Activated T-cell treated with anti-CD3 and anti-CD28 coated beads for 24 hours (primary cell): ENCODE data around the gene PIGB.
"Not testable (repeated sequence)": the region's sequence is repeated elsewhere in the genome, so short reads cannot be mapped to it uniquely, and the experiment has no call there.

ENCODE experiments used
- DNase-seq: peaks from one replicate; pipeline ENCODE4 v3.0.0-alpha.2; 2020; ENCODE audit warnings: low read depth

The PIGB gene

DNA sequence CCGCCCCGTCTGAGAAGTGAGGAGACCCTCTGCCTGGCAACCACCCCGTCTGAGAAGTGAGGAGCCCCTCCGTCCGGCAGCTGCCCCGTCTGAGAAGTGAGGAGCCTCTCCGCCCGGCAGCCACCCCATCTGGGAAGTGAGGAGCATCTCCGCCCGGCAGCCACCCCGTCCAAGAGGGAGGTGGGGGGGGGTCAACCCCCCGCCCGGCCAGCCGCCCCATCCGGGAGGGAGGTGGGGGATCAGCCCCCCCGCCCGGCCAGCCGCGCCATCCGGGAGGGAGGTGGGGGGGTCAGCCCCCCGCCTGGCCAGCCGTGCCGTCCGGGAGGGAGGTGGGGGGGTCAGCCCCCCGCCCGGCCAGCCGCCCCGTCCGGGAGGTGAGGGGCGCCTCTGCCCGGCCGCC, 16.2 kb upstream of the PIGB start:
- not testable (repeated sequence) for DNase-seq

- DNase-seq, result no peak
Measured at GRCh38 chr15:55319537-55320237, 665 bp downstream of the PIGB start.

- no peak for DNase-seq
Measured at GRCh38 chr15:55320238-55320550, 1.2 kb downstream of the PIGB start.

DNA sequence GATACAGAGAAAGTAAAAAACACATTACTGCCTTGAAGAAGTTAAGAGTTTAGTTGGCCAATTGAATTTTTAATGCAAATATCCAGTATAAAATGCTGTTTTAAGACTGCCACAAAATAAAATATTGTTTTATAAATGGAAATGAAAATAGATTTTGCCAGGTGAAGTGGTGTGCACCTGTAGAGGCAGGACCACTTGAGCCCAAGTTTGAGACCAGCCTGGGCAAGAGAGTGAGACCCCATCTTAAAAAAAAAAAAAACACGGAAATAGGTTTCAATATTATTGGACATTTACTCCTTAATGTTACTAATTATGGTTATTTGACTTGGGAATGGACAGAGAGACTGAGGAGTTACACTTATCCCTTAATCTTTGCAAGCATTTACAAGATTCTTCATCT, 1.9 kb downstream of the PIGB start:
- no peak for DNase-seq

DNA sequence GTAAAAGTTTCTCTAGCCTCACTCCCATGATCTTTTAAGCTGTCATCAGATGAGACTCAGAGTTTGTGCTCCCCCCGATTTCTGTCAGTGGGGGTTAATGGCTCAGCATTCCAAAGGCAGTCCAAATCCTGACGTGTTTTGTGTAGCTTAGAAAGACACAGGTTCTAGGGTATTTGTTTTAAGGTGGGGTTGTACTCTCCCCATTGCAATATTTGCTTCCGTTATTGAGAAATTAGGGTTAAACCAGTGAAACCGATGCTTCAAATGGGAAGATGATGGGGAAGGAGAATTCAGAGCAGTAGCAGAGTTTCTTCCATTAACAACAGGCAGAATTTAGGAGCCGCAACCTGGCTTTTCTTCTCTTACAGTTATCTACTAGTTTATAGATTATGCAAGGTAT, 3.4 kb downstream of the PIGB start:
- no peak for DNase-seq

- no peak for DNase-seq
Measured at GRCh38 chr15:55327387-55327786, 8.4 kb downstream of the PIGB start.

DNA sequence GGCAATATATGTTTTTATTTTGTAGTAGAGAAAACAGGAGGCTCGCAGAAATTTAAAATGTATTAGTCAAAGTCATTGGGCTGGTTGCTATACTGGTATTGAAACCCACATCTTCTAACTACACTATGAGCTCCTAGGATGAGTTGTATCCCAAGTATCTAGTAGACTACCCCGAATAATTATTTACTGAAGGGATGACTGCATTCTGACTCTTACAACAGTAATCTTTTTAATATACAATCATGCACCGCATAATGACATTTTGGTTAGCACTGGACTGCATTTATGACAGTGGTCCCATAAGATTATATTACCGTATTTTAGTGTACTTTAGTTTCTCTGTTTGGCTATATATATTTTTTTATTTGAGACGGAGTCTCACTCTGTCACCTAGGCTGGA, 15.3 kb downstream of the PIGB start:
- no peak for DNase-seq

- DNase-seq, result no peak
Measured at GRCh38 chr15:55334997-55335396, 16.0 kb downstream of the PIGB start.

- no peak for DNase-seq
Measured at GRCh38 chr15:55337160-55337559, 18.1 kb downstream of the PIGB start.

- DNase-seq, result no peak
Measured at GRCh38 chr15:55343168-55343567, 24.1 kb downstream of the PIGB start.

DNA sequence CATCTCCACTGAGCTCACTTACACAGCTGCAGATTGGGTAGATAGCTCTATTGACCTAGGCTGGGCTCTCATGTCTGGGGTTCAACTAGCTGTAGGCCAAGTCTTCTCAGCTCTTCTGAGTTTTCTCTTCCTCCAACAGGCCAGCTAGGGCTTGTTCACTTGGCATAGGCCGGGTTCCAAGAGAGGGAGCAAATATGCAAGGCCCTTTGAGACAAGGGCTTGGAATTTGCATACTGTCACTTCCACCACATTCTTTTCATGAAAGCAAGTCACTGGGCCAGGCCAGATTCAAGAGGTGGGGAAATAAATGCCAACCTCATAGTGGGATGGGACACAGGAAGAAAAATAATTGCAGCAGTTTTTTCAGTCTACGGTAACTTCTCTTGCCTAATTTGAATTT, 25.2 kb downstream of the PIGB start:
- DNase-seq, result no peak

DNA sequence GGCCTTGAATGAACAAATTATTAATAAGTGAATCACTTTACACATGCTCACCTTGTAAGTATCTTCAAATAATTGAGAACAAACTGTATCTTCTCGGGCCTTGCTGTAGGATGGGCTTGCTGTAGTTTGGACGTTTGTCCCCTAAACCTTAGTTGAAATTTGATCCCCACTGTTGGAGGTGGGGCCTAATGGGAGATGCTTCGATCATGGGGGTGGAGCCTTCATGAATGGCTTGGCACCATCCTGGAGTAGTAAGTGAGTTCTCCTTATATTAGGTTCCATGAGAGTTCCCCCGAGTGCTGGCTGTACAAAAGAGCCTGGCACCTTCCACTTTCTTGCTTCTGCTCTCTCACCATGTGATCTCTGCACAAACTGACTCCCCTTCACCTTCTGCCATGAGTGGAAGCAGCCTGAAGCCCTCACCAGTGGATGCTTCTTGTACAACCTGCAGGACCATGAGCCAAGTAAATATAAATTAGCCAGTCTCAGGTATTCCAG, 29.3 kb downstream of the PIGB start:
- no peak for DNase-seq

- no peak for DNase-seq
Measured at GRCh38 chr15:55349282-55349681, 30.3 kb downstream of the PIGB start.

DNA sequence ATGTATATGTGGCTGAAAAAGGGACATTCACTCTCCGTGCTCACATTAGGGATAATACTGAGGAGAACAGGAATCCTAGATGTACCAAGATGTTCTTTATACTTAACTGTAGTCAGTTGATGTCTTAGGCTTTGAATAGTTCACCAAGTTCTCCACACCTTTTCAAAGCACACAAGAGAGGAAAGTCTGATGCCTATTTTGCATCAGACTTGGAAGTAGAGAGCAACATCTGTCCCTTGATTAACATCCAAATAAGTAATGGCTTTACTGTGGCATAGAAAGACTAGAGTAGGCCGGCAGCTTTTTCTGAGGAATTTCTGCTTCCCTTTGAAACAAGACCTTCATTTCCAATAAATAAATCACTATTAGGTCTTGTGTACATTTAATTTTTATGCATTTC, 34.0 kb downstream of the PIGB start:
- DNase-seq, result no peak

DNA sequence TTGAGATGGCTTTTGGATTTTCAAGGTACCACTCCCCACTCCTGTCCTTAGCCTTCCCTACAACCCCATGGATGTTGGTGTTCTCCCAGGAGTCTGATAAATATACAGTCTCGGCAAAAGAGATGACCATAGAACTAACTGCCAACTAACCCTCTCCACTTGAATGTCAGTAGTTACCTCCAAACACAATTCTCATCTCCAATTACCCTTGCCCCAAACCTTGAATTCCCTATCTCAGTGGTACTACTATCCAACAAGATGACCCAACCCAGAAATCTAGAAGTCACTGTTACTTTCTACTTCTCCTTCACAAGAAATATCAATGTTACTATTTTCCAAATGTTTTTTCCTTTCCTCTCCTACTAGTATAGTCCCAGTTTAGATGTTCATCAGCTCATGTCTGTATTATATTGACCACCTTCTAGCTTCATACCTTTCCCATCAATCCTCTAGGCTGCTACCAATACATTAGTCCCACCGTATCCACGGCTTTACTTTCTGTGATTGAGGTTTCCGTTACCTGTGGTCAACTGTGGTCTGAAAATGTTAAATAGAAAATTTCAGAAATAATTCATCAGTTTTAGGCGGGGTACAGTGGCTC, 38.1 kb downstream of the PIGB start:
- DNase-seq, result no peak

GRCh38 chr15:55357774-55358173, 38.8 kb downstream of the PIGB start:
- no peak for DNase-seq

DNA sequence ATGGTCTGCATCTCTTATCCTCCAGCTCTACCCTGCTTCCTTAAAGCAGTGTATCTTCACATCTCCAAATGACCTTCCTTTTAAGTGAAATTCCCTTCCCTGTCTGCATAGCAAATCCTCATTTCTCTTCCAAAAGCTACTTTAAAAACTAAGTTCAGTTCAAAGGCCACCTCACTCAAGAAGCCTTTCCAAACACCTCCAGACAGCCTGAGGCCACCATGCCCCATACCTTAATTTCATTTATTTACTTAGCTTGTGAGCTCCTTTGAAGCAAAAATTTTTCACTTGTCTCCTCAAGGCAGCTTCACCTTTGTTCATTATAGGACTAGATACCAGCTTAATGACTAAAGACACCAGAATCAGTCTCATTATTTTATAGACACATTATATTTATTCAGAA, 39.4 kb downstream of the PIGB start:
- no peak for DNase-seq

DNA sequence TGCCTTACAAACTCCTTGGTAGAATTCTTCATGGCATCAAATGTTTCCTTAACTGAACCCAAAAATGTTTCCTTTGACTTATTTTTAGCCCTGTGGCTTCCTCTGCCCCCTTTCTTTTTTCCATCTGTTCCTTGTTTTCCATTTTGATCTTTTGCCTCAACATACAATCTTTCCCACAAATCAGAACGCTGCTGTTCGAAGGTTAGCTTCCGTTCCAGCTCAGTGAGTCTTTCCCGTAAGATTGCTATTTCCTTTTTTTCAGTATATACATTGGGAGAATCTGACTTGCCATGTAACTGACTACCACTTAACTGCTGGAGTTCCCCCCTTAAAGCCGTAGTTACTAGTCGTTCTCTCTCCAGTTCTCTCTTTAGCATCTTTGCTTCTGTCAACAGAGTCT, 41.2 kb downstream of the PIGB start:
- no peak for DNase-seq

DNA sequence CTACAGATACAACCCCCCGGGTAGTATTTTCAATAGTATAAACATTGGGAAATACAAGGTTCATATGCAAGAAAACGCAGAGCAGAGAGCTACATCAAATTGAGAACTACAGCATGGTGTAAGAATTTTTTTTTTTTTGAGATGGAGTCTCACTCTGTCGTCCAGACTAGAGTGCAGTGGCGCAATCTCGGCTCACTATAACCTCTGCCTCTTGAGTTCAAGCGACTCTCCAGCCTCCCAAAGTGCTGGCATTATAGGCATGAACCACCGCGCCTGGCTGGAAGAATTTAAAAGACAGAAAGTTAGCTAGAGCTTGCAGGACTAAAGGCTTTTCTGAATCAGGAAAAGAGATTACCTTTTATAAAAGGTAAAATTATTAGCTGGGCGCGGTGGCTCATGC, 42.0 kb downstream of the PIGB start:
- DNase-seq, result no peak

- DNase-seq, result no peak
Measured at GRCh38 chr15:55362641-55363040, 43.6 kb downstream of the PIGB start.

DNA sequence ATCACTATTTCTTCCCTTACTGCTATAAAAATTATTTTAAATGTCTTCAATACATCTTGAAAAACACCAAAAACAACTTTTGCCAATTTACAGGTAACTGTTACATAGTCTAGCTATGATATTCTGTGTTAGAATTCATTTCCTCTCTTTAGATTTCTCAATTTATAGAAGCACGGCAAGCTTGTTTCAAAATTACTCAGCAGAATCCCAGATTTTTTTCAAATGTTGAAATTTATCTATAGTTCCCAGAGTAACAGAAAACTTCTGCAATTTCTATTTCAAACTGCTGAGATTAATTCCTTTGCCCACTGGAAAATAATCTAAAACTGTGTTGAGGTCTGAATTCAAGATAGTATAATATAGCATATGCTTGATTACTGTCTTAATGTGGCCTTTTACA, 48.0 kb downstream of the PIGB start:
- DNase-seq, result no peak

- DNase-seq, result no peak
Measured at GRCh38 chr15:55372701-55373440, 53.8 kb downstream of the PIGB start.

DNA sequence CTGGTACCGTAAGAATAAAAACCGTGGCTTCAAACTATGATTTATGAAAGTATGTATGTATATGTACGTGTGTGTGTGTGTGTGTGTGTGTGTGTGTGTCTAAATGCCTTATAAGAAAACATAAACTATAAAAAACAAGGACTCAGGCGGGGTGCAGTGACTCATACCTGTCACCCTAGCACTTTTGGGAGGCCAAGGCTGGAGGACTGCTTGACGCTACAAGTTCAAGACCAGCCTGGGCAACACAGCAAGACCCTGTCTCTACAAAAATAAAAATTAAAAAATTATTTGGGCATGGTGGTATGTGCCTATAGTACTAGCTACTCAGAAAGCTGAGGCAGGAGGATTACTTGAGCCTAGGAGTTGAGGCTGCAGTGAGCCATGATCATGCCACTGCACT, 60.1 kb downstream of the PIGB start:
- DNase-seq, result no peak

DNA sequence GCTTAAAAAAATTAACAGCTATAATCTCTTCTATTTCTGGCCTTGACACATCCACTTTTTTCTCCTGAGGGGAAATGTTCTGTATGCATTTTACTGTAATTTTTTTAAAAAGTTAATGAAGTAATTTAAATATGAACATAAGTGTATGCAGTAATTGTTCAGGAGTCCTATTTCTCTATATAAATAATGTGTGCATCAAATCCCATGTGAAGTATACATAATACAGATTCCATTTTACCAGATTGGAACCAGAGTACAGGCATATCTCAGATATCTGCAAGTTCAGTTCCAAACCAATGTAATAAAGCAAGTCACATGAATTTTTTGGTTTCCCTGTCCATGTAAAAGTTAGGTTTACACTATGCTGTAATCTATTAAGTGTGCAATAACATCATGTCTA, 62.6 kb downstream of the PIGB start:
- DNase-seq, result no peak
